ENCODE results near the gene URGCP.

URGCP gene, protein sequence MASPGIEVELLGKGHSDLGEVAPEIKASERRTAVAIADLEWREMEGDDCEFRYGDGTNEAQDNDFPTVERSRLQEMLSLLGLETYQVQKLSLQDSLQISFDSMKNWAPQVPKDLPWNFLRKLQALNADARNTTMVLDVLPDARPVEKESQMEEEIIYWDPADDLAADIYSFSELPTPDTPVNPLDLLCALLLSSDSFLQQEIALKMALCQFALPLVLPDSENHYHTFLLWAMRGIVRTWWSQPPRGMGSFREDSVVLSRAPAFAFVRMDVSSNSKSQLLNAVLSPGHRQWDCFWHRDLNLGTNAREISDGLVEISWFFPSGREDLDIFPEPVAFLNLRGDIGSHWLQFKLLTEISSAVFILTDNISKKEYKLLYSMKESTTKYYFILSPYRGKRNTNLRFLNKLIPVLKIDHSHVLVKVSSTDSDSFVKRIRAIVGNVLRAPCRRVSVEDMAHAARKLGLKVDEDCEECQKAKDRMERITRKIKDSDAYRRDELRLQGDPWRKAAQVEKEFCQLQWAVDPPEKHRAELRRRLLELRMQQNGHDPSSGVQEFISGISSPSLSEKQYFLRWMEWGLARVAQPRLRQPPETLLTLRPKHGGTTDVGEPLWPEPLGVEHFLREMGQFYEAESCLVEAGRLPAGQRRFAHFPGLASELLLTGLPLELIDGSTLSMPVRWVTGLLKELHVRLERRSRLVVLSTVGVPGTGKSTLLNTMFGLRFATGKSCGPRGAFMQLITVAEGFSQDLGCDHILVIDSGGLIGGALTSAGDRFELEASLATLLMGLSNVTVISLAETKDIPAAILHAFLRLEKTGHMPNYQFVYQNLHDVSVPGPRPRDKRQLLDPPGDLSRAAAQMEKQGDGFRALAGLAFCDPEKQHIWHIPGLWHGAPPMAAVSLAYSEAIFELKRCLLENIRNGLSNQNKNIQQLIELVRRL

DNA sequence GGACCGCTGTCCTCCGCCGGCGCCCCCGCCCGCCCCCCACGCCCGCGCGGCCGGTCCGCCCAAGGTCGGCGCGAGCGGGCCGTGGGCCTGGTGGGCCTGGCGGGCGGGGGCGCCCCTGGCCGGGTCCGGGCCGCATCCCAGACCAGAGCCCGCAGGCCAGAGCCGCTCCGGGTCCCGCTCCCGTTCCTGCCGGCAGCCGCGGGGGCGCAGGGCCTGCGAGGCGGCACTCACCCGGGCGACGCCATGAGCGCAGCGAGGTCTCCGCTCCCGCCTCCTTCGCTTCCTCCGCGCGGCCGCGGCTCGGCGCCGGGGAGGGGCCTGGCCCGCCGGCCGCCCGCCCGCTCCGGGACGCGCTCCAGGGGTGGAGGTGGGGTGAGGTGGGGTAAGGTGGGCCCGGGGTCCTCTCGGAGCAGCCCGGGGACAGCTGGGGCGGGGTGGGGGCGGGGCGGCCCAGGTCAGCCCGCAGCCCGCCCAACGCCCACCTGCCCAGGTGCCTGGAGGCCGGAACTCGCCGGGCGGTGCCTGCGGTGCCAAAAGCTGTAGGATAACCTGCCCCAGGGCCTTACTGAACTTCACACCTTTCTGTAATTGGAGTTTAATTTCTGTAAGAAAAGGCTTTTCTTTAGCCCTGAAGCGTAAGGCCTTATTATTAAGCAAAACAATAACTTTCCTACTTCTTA is at the start of gene URGCP:
Gene URGCP, minus strand, starts transcription at position 266 of the 680 bp plus-strand sequence. Its CDS starts 21 bp downstream, at position 245.
- no peak for DNase-seq (ENCODE audit: low read depth, low spot score)

DNA sequence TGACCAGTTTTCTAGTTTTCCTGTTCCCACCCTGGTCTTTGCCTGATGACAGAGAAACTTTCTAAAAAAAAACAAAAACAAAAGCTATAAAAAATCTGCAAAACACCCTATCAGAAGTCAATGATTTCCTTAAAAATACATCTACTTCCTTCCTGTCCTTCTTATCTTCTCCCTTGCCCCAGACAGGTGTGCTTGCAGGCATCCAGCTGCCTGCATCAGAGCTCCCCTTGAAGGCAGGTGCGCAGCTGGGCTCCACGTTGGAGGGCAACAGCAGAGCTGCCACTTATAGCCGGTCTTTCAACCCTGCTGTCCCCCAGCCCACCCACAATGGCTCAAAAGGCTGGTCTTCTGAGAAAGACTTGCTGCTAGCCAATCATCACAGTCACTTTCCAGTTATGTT is 49.6 kb upstream of the URGCP start:
- DNase-seq (ENCODE audit: low read depth, low spot score) = no peak

DNA sequence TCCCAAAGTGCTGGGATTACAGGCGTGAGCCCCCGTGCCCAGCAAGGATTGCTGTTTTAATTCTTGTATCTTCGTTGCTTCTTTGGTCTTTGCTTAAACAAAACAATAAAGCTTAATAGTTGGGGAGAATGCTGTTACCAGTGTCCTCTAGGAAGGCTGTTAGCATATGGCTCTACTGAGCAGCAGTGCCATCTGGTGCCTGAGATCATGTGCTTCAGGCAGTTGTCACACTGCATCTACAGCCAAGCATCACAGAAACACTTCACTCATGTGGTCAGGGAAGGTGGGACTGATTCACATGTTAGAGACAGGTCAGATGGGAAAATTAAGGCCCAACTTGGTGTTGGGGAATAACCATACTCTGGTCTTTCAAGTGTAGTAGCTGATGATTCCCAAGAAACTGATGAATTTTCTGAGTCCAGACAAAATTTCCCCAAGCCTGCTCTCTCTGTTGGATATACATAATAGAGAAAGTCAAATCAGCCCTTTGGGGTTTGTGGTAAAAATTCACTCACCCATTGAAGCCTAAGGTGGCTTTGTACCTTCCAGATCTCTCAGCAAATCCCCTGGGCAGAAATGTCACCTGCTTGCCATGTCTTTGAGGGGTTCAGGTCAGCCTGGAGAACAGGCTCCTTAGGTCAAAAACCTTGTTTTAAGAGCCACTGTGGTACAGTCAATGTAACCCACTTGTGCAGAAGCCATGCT is 48.3 kb upstream of the URGCP start:
- peak; percentile 13 for DNase-seq (ENCODE audit: low read depth, low spot score)

DNA sequence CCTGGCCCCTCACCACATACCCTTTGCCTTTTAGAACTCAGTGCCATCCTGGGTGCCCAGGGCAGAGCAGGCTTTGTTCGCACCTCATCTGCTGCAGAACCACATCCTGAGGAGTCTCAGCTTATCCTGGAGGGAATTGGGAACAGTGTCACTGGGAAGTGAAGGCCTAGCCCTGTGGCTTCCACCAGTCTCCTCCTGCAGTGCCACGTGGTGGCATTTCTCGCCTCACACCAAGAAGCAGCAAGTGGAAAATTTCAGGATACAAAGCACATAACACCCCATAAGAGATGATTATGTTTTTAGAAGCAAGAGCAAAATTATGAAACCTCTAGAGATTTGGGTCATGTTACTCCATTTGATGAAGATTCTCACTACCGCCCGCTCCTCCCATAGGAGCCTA is 46.7 kb upstream of the URGCP start:
- DNase-seq (ENCODE audit: low read depth, low spot score) = no peak

DNA sequence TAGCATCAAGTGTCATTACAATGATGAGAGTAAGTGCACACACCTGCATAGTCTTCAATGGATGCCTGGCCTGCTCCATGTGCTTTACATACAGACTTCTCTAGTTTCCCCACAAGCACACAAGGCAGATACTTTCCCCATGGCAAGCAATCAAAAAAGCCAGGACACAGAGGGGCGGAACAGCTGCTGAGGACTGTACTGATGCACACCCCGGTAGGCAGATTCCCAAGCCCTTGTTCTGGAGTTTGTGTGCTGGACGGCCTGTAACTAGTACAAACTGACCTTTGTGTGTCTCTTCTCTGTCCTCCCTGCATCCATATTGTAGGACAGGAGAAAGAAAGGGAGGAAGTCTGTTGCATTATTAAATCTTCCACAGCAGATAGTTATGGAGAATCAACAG is 45.6 kb upstream of the URGCP start:
- DNase-seq (ENCODE audit: low read depth, low spot score) = no peak

DNA sequence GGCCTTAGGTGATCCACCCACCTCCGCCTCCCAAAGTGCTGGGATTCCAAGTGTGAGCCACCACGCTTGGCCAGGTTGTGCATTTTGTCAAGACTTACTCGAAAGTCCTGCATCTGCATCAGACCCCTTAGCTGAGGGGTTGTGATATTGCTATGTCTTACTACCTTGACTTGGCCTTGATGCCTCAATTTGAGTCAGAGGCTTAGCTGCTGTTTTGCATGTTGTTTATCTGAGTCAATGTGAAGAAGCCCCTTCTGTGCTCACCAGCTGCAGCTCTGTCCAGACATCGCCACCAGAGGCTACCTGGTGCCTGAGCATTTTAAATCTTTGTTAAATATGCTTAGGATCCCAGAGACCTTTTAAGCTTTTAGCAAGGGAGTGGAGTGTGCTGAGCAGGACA is 37.9 kb upstream of the URGCP start:
- DNase-seq (ENCODE audit: low read depth, low spot score) = no peak

DNA sequence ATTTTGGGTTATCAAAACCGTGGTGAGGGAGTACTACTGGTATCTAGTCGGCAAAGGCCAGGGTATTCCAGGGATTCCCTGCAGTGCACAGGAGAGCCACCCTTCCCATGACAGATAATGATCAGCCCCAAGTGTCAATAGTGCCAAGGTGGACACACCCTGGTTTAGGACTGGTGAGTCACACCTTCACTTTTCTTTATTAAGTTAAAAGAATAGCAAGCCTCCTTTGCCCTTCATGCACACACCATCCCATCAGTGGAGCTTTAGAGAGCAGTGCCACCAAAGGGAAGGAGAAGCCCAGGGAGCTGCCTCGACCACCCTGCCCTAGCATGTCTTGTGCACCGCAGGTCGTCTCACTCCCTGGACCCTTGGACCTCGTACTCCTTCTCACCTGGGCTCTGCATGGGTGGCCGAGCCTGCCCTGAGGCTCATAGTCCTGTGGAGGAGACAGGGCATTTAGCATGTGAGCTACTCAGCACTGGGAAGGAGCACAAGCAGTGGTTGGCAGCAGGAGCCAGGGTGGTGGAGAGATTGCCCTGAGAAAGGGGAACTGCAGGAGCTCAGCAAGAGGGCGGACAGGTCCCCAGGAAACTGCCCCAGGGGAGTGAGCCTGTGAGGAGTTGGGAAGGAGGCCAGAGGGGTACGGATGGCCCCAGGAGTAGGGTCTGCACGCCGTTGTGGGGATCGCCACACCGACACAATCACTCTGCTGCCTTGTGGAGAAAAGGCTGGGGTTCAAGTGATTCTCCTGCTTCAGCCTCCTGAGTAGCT is 37.2 kb upstream of the URGCP start:
- DNase-seq (ENCODE audit: low read depth, low spot score) = no peak

DNA sequence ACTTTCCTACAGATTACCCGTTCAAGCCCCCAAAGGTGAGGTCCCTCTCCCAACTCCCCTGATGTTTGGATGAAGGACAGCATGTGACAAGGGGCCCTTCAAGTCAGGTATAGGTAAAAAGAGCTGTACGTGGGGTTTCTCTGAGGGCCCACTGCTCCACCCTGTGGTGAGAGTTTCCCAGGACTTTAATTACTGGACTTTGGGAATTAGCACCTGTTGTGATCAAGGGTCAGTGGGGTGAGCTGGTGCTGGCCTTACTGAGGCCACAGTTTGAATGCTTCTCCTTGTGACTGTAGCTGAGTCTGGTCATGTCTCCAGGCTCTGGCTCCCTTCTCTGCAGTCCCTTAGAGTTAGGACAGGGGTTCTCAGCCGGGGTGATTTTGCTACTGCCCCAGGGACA is 36.6 kb upstream of the URGCP start:
- no peak for DNase-seq (ENCODE audit: low read depth, low spot score)

DNA sequence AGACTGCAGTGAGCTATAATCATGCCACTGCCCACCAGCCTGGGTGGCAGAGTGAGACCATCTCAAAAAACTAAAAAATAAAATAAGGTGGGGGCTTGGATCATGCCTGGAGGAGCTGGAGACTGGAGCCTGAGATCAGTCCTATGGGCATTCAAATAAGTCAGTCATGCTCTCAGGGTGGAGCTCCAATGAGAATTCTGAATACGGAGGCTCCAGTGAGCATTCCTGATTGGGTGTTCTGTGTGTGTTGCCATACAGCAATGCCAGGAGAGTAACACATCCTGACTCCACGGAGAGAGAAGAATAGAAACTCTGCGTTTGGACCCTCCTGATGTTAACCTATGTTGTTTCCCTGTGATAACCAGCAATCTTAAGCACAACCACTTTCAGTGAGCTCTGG is 35.9 kb upstream of the URGCP start:
- DNase-seq (ENCODE audit: low read depth, low spot score) = no peak

DNA sequence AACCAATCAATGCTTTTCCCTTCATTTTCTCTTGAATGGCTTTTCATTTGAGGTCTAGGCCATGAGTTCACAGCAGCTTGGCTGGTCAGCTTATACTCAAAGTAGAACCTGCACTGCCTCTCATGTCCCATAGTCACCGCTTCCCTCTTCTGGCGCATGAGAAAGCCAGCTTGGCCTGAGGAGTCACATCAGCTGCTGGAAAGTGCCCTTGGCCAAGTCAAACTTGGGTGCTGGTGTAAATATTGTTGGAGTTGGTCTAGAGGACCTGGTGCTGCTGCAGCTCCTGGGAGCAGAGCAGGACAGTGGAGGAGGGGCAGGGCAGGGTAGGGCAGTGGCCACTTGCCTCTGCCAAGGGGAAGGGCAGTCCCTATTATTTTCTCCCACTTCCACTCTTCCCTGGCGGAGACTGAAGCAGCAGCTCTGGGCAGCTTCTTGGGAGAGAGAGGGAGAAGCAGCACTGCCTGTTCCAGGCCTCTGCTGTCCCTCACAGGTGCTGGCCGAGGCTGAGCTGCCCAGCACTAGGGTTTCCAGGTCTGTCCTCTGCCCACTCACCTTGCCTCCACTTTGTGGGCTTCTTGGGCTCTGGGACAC is 32.6 kb upstream of the URGCP start:
- no peak for DNase-seq (ENCODE audit: low read depth, low spot score)

DNA sequence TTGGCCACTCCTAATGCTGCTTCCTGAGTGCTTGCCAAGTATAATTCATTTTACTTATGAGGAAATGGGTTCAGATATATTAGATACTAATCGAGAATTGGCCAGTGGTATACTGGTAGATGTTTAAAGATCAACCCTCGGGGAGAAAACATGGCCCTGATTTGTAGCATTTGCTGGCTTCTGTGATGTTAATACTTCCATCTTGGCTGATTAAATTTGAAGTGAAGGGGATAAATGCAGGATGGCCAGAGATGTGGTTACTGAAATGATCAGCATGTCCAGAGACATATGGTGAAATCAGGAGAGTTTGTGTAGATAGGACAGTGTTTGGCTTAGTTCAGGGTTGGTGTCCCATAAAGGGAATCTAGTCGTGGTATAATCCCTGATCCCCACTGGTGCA is 31.0 kb upstream of the URGCP start:
- DNase-seq (ENCODE audit: low read depth, low spot score) = no peak

DNA sequence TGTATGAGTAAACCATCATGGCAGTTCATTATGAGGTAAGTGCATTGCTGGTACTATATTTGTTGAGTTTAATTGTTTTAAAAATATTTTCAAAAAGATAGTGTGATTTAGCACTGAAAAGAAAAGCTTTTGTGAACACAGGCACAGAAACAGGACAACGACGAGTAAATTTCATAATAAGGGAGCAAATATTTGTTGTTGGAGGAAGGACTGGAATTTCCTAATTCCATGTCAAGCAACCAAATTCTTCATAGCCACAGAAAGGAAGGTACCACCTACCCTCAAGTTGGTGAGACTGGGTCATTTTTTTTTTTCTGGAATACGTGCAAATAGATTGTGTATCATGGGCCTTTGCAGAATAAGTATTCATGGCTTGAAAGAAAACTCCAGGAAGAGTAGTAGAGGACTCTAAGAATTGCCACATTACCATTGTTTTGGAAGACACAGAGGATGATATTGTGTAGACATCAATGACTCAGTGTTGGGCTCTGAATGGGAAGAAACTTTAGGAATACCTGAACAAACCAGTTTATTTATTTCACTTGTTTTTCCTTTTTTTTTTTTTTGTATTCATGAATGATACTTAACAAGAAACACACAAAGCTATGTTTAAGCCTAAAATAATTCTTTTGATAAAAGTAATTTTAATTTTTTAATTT is 27.6 kb upstream of the URGCP start:
- no peak for DNase-seq (ENCODE audit: low read depth, low spot score)

DNA sequence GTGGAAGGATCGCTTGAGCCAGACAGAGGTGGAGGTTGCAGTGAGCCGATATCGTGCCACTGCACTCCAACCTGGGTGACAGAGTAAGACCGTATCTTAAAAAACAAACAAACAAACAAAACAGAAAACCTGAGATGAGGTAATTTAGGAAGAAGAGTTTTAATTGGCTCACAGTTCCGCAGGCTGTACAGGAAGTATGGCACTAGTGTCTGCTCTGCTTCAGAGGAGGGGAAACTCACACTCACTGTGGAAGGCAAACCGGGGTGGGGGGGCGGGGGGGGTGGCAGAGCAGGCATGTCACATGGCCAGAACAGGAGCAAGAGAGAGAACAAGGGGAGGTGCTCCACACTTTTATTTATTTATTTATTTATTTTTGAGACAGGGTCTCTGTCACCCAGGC is 24.9 kb upstream of the URGCP start:
- no peak for DNase-seq (ENCODE audit: low read depth, low spot score)

DNA sequence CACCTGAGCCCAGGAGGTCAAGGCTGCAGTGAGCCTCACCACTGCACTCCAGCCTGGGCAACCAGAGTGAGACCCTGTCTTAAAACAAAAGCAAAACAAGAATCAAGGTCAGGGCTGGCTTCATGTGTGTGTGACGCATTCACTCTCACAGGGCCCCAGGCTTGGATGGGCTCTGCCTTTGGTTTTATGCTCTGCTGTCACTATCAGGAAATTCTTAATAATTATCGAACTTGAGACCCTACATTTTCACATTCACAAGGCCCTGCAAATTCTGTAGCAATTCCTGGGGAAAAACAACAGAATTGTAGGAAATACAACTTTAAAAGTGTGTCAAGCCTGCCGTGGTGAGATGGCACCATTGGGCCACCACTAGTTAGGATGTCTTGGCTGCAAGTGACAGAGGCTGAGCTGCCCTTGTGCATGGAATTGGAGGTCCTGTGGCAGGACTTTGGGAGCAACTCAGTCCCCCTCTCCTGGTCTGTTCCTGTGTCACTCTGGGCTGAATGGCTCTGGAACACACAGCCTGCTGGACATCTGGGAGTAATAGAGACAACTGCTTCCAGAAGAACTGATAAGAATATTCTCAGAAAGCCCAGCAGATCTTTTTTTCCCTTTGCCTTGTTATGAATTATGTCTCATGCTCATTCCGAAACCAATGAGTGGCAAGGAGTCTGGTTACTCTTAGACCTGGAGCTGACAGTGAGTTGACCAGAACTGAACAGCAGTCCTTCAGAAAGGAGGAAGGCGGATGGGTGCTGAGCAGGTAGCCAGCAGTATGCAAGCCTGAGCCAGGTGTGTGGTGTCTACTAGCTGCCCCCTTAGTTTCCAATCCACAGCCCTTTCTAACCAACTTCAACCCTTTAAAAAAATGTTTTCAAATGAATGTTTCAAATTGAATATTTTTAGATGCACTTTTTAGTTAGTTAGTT is 23.4 kb upstream of the URGCP start:
- no peak for DNase-seq (ENCODE audit: low read depth, low spot score)

DNA sequence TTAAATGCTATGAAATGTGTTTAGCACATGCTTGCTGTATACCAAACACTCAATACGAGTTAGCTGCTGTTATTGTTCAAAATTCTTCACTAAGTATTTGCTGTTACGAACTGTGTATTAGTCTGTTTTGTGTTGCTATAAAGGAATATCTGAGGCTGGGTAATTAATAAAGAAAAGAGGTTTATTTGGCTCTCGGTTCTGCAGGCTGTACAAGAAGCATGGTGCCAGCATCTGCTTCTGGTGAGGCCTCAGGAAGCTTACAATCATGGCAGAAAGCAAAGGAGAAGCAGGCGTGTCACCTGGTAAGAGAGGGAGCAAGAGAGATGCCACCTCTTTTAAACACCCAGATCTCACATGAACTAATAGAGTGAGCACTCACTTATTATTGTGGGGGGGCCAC is 21.4 kb upstream of the URGCP start:
- DNase-seq (ENCODE audit: low read depth, low spot score) = no peak

DNA sequence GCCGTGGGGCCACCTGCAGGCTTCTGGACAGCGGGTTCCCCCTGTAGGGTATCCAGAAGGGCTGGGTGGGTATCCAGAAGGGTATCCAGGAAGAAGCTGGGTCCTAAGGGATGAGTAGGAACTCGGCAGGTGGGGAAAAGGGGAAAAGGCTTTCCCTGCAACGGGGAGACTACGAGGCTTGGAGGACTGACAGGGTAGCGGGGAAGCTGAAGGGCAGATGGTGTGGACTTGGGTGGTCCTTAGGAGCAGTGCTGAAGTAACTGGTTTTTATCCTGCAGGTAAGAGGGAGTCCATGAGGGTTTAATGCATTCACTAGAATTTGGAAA is 20.4 kb upstream of the URGCP start:
- no peak for DNase-seq (ENCODE audit: low read depth, low spot score)

DNA sequence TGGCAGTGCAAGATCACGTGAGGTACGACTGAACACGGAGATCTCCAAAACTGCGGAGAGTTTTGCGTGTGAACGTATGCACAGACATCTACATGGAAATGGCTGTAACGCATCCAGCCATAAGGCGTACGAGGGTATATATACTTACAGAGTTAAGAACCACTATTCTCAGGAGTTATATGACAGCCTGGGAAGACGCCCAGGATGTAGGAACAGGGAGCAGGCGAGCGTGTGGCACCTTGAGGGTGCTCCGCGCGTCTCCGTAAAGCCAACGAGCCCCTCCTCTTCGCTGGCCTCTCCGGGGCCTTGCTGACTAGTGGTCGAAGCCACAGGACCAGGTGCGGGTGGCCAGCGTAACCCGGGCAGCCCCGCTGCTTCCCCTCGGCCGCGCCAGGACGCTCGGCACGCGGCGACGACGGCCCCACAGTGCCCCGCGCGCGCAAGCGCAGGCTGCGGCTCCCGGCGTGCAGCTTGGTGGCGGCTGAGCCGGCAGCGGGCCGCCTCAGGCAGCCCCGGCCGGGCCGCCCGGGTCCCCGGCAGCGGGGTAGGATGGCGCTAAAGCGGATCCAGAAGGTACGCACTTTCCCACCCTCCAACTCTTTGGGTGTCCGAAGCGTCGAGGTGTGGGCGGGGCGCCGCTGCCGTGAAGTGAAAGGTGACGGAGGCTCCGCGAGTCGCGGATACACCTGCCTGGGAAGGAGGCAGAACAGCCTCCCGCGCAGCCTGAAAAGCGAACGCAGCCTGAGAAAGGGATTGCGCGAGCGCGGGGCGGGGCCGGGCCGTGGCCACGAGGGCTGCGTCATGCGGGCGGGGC is 19.8 kb upstream of the URGCP start, which contains the start of gene UBE2D4:
Gene UBE2D4, plus strand, starts transcription at position 453 of the 814 bp plus-strand sequence. Its CDS starts 97 bp downstream, at position 550.
- DNase-seq (ENCODE audit: low read depth, low spot score) = no peak

DNA sequence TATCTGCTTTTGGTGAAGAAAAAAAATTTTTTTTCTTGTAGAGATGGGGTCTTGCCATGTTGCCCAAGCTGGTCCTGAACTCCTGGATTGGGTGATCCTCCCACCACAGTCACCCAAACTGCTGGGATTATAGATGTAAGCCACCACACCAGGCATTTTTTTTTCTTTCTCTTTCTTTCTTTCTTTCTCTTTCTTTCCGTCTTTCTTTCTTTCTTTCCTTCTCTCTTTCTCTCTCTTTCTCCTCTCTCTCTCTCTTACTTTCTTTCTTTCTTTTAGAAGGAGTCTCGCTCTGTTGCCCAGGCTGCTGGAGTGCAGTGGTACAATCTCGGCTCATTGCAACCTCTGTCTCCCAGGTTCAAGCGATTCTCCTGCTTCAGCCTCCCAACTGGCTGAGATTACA is 16.3 kb upstream of the URGCP start:
- DNase-seq (ENCODE audit: low read depth, low spot score) = no peak

Measured in brain pericyte (primary cell).